Cerebellar cortex (tissue), 1 donor: ENCODE data around the gene MAN2A1.
"Not testable (repeated sequence)": the region's sequence is repeated elsewhere in the genome, so short reads cannot be mapped to it uniquely, and the experiment has no call there.

Source experiments
- DNase-seq: peaks from one replicate; pipeline ENCODE4 v3.0.0-alpha.2; 2015; ENCODE audit warnings: low spot score

The MAN2A1 gene

DNA sequence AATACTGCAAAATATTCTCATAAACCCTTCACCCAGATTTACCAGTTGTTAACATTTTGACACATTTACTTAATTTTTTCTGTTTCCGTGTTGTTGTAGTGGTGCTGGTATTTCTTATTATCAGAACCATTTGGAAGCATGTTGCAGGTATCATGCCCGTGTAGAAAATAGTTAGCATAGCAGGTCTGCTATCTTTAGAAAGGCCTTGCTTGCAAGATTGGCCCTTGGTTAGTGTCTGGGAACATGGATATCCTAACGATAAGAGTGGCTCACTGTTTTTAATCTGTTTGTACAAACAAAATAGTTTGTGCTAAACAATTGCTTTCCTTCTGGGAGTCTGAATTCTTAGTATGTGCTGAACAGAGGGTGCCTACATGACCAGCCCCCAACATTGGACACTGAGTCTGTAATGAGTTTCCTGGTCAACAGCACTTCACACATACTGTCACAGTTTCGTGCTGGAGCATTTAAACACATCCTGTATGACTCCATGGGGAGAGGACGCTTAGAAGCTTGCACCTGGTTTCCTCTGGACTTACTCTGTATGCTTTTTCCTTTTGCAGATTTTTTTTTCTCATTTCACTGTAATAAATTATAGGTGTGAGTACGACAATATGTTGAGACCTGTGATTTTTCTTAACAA, 66.9 kb downstream of the MAN2A1 start:
- DNase-seq, result no peak

DNA sequence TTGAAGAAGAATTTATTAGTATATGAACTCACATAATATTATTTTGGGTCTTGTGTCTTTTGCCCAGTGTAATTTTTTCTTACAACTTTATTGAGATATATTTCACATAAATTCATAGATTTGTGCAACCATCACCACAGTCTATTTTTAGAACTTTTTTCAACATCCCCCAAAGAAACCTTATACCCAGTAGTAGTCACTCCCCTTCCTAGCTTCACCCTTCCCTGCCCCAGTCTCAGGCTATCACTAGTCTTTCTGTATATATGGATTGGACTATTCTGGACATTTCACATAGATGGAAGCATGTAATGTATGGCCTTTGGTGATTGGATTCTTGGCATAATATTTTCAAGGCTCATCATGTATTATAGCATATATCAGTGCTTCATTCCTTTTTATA, 67.8 kb downstream of the MAN2A1 start:
- DNase-seq, result no peak

DNA sequence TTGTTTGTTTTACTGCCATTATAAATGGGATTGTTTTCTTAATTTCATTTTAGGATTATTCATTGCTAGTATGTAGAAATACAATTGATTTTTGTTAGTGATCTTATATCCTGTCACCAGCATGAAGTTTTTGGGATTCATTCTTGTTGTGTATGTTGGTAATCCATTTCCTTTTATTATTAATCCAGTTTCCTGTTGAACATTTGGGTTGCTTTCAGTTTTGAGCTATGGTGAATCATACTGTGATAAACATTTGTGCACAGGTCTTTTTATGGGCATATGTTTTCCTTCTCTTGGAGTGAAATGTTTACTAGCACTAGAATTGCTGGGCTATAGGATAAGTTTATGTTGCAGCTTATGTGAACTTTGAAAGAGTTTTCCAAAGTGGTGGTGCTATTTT, 69.6 kb downstream of the MAN2A1 start:
- no peak for DNase-seq

DNA sequence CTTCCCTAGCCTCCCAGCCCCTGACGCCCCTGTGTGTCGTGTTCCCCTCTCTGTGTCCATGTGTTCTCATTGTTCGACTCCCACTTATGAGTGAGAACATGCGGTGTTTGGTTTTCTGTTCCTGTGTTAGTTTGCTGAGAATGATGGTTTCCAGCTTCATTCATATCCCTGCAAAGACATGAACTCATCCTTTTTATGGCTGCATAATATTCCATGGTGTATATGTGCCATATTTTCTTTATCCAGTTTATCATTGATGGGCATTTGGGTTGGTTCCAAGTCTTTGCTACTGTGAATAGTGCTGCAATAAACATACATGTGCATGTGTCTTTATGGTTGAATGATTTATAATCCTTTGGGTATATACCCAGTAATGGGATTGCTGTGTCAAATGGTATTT, 70.4 kb downstream of the MAN2A1 start:
- DNase-seq, result not testable (repeated sequence)

DNA sequence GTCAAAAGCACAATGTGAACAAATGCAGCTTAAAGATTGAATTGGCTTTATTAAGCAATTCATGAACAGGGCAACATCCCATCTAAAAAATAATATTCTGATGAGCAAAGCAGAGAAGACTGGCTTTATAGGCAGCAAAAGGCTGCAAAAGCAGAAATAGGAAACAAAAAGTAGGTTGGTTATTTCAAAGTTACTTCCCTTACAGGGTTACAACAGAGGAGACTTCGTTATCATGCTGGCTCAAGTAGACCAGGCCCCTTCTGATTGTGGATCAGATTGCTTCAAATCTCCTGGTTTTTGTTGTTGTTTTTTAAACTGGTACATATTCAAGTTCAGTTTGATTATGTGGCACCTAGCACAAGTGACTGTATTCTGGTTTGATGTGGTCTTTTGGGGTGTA, 73.1 kb downstream of the MAN2A1 start:
- no peak for DNase-seq

DNA sequence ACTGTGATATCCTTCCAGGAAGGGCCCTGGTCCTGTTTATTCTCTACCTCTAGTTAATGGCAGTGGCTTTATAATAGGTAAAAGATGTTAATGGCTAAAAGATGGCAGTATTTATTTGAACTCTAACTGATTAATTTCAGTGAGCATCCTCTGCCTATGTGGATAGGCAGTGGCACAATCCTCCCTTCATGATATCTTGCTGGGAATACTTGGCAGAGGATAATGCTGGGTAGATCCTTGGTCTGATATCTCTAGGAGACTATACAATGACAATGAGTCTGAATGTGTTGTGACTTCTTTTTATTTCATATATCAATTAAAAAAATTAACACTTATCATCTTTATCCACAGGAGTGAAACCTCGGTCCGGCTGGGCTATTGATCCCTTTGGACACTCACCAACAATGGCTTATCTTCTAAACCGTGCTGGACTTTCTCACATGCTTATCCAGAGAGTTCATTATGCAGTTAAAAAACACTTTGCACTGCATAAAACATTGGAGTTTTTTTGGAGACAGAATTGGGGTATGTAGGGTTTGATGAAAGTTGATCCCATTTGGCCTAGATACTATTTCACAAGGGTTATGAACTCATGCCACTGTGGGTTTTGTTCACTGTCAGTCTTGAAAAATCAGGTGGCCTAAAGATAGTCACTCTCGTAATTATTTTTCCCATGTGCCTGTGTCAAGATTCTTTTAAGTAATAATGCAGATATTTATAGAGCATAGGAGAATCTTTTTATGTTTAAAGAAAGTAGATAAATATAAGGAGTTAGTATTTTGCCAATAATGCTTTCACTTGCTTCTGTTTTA, 77.7 kb downstream of the MAN2A1 start:
- no peak for DNase-seq

DNA sequence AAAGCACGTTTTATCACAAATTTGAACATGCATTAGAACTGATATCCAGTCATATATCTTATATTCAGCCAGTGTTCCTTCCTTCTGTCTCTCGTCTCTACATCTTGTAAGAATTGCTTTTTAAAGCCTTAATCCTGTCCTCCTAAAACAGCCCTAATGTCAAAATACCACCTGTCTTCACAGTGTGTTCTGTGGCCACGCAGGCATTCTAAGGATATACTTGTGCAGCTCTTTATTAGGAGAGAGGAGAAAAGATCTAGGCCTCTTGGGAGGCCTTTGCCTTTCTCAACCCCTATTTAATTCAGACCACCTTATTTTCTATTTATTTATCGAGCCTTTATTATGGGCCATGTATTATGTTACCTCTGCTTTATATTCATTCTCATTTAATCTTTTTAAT, 78.3 kb downstream of the MAN2A1 start:
- DNase-seq, result no peak

DNA sequence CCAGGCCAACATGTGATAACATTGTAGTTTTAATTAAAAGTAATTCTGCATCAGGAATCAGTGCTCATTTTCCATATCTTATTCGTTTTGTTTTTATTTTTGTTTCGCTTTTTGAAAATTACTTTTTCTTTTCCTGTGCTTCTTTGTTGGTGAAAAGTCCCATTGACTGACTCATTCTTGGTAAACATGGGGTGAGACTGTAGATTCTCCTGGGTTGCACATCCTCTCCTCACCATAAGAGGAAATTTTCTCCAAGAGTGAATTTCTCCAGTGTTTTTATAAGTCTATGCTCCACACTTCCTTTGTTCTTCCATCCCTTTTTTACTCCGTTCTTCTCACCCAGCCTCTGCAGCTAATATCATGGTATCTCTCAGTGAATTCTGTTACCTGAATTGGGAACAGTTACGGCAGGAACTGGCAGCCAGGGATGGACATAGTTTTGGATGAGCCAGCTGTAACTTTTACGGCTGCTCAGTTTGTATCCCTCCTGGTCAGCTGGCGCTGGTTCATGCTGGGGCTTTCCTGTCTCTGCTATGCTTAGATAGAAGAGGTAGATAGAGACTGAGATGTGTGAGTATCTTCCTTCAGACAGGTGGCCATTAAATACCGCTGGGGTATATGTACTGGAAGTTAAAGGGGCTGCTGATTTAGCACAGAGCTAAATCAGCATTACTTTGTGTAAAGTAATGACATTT, 80.0 kb downstream of the MAN2A1 start:
- DNase-seq, result no peak

DNA sequence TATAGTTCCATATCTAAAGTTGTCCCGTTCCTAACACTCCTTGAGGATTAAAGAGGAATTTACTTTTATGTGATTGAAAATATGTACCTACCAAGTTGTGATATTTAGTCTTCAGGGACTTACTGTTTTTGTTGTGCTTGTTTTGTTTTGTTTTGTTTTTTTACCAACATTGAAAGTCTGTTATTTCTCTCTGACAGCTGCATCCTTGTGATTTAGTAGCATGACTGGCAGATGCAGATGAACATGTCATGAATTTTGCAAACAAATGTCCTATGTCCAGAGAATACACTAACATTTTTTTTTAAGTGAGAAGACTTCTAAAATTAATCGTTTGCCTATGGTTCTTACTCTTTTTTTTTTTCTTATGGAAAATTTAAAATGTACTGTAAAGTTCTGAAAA, 85.4 kb downstream of the MAN2A1 start:
- no peak for DNase-seq

DNA sequence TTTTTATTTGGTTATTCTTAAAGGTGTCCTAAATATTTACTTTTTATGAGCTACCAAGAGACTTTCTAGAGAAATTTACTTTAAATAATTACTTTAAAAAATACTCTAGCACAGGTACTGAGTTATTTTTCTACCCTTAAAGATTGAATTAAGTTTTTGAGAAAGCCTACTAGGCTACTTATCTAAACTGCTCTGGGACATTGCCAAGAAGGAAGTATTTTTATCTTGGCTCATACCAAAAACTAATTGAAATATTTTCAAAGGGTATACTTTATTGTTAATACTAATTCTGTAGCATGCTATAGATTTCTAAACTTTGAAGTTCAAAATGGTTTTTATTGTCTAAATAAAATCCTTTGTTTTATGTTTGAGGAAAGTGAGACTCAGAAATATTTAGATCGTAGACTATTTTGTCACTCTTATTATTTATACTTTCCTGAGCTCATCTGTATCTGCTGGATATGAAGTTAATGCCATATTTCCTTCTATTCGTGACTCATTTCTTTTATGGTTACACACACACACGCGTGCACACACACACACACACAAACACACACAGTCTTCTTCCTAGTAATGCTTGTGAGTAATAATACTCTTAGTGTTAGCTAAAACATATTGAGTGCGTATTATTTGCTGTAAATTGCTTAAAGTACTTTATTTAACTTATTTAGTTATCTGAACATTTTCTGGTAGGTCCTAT, 89.5 kb downstream of the MAN2A1 start:
- DNase-seq, result no peak

DNA sequence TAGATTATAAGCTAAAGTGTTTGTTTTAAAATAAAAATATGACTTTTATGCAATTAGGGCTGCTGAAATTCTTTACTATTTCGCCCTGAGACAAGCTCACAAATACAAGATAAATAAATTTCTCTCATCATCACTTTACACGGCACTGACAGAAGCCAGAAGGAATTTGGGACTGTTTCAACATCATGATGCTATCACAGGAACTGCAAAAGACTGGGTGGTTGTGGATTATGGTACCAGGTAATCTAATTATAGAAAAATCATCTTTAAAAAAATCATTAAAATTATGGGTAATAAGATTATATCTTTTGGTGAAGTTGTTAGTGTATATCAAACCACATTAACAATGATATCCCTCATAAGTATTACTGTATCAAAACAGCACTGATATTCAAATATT, 95.0 kb downstream of the MAN2A1 start:
- DNase-seq, result no peak

DNA sequence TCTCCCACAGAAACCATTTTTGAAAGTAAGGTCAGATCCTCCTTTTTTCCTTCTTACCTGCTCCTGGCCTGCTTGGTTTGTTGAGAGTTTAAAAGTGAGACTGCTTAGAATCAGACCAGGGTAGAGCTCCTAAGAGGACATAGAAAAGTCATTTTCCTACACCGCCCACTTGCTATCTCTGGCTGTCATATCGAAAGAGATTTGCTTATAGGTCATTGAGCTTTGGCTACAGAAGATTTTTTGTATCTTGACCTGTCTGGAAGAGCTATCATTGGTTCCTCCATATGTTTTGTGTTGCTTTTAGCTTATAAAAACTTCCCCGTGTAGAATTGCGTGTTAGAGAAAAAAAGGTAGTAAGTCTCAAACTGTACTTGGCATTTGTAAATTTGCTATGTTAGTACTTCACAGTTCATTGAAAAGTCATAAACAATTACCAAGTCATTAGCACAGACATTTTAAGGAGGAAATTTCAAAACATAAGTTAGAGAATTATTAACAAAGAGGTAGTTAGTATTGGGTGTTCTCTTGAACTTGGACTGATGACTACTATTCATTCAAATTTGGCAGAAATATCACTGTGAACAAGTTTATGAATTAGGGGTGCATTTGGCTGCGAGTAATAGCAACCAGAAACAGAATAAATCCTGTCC, 96.6 kb downstream of the MAN2A1 start:
- no peak for DNase-seq

DNA sequence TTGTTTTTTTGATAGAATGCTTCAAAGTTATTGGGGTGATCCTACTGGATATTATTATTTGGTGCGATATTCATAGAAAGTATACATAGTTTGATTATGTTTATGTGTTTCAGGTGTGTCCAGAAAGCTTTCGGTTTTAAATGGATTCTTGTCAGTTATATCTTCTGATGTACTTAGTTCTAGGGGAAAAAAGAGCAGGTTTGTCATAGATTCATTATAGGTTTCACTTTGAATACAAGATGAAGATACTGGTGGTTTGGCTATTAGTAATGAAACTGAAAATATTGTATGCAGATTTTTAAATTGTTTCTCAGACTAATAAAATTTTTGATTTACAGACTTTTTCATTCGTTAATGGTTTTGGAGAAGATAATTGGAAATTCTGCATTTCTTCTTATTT, 98.9 kb downstream of the MAN2A1 start:
- DNase-seq, result no peak

DNA sequence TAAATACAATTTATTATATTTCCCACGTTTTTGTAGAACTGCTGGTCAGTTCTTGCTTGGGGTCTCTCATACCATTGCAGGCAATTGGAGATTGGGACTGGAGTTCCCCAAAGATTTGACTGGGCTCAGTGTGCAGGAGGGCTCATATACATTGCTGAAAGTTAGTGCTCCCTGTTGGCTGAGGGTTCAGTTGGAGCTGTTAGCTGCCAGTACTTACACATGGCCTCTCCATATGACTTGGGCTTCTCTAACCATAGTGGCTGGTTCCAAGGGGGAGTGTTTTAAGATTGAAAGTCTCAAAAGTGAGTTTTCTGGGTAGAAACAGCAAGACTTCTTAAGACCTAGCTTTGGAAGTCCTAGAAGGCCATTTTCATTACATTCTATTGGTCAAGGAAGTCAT, 102.9 kb downstream of the MAN2A1 start:
- no peak for DNase-seq

DNA sequence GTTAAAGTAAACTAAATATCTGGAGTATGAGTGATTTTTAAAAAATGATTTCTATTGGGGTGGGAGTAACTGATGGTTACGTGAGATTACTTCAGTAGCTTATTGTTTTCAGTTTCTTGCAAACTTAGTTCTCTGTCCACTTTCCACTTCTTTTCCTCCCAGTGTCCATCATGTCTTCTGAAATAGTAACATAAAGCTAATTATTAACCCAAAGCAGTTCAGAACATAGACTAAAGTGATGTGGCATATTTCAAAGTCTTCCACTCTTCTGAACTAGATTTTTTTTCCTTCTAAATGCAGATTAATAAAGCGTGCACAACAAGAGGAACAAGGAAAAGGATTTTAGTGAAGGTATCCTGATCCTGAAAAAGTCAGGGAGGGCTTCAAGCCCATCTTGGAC, 114.1 kb downstream of the MAN2A1 start:
- no peak for DNase-seq

DNA sequence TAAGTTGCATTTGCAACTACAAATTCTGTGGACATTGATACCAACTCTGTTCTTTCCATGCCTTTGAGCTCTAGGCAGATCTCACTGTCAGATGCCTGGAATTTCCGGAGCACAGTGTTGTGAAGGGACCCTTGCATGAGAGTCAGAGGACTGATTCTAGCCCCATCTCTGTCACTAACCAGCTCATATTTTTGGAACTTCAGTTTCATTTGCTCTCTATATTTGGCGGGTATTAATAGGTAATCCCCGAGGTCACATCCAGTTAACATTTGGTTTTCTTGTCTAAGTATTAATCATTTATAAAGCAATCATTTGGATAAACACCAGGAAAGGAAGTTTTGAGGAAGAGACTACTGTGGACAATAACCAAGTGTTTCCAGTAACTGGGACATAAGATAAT, 115.7 kb downstream of the MAN2A1 start:
- DNase-seq, result no peak

DNA sequence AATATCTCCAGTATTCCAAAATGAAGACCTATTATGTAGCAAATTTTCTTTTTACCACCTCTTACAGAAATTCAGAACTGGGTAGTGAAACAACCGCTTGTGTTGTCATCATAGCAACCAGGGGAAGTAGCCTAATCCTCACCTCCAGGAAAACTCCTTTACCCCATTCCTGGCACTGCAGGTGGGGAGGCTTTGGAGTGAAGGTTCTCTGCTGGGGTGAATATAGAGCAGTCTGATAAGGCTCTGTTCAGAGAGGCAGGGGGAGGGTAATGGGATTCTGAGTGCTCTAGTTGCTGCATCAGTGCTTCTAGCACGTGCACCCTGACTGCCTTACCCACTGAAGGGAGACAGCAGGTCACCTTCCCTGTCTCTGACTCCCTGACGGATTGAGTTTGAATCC, 116.2 kb downstream of the MAN2A1 start:
- DNase-seq, result no peak

DNA sequence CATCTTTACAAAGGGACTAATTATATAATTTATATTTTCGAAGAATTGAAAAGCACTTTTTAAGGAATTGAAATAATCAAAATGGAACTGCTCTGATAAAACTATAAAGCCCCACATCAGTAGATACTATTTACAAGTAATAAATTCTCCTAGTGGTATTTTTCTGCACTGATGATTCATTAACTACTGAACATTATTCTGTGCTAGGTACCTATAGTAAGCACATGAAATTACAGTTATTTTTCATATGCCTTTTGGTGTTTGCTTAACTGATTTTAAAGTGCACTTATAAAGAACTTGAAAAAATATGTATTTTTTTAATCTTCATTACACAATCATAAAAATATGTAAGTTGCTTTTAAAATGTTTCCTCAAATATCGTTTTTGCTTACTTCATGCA, 123.0 kb downstream of the MAN2A1 start:
- DNase-seq, result no peak

DNA sequence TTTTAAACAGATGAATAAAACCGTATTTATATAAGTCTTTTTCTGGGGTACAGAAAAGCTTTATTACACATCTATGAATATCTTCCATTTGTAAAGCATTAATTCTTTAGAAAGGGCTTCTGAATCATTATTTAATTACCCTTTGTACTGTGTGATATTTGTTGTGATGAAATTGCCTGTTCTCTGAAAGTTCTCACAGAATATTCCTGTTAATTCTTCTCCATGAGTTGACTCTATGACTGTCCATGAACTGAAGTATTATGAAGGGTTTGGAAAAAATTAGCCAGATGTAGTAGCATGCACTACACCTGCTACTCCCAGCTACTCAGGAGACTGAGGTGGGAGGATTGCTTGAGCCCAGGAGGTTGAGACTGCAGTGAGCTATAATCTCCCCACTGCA, 127.0 kb downstream of the MAN2A1 start:
- DNase-seq, result no peak

DNA sequence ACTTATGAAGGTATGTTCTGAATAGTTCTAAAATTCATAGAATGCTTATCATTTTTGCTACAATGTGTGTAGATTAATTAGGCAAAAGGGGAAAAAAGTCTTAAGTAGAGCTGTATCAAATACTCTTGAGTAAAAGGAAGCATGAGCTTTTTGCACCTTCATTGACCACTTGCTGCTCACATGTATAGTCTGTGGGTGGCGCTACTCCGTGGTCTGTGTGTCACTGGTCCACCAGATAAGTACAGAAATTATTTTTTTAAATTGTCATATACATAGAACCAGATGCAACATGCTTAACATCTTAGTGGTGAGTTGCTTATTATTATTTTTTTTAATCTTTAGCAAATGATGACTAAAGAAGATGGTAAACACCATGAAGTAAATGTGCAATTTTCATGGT, 130.2 kb downstream of the MAN2A1 start:
- DNase-seq, result no peak

DNA sequence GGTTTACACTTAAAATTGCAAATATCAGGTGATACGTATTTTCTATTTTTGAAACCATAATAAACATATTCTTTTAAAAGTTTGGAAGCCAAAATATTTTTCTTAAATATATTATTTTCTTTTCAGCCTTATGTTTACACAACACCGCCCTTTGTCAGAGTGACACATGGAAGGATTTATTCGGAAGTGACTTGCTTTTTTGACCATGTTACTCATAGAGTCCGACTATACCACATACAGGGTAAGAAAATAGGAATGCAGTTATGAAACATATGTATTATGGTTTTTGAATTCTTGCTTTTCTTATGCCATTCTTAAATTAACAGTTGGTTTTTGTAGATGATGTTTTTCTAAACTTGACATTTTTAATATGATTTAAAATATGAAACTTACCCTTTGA, 133.9 kb downstream of the MAN2A1 start:
- no peak for DNase-seq

DNA sequence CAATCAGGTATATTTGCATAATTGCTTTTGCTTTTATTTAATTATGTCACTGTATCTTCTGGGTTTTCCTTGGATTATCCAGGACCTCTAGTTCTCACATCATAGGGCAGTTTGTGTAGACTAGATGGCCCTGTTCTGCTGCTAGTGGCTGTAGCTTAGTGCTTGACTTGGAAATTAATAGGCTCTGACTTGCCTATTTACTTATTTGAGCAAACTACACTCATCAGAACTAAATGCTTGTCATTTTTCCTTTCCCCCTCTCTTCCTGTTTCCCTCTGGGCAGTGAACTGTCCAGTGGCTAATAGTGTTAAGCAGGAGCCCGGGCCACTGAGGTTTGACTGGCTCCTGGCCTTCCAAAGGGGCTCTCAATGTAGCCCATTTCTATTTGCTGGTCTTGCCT, 135.7 kb downstream of the MAN2A1 start:
- DNase-seq, result no peak
